Stimulated activated CD8-positive, alpha-beta memory T cell treated with anti-CD3 and anti-CD28 coated beads, Interleukin-4, amount 100 ng/mL, for 48 hours (primary cell): Measurements from ENCODE around the gene ALKBH3.

Experiments used
- DNase-seq: peaks from one replicate; pipeline ENCODE4 v3.0.0-alpha.2; 2020

Gene ALKBH3

GRCh38 chr11:43880640-43881159 lies at the start of gene ALKBH3:
Gene ALKBH3 (plus strand): TSS chr11:43880831. CDS start chr11:43882653, 1,822 bp downstream.
- DNase-seq = peak; percentile 95

- peak; percentile 65 for DNase-seq
Observed at GRCh38 chr11:43830928-43831440, 49.6 kb upstream of the ALKBH3 start.

GRCh38 chr11:43832536-43832935 lies 48.1 kb upstream of the ALKBH3 start:
- DNase-seq = no peak

GRCh38 chr11:43833657-43834073 lies 47.0 kb upstream of the ALKBH3 start:
- DNase-seq = no peak

- no peak for DNase-seq
Observed at GRCh38 chr11:43834286-43834685, 46.3 kb upstream of the ALKBH3 start.

- DNase-seq = no peak
Observed at GRCh38 chr11:43835104-43835503, 45.5 kb upstream of the ALKBH3 start.

- DNase-seq = no peak
Observed at GRCh38 chr11:43837879-43838278, 42.8 kb upstream of the ALKBH3 start.

GRCh38 chr11:43842021-43842420 lies 38.6 kb upstream of the ALKBH3 start:
- DNase-seq = no peak

GRCh38 chr11:43845816-43846215 lies 34.8 kb upstream of the ALKBH3 start:
- DNase-seq = no peak

- peak; percentile 77 for DNase-seq
Observed at GRCh38 chr11:43852057-43852636, 28.5 kb upstream of the ALKBH3 start.

GRCh38 chr11:43853781-43854180 lies 26.9 kb upstream of the ALKBH3 start:
- no peak for DNase-seq

GRCh38 chr11:43856993-43857392 lies 23.6 kb upstream of the ALKBH3 start:
- DNase-seq = no peak

GRCh38 chr11:43861141-43861540 lies 19.5 kb upstream of the ALKBH3 start:
- DNase-seq = no peak

GRCh38 chr11:43866520-43866919 lies 14.1 kb upstream of the ALKBH3 start:
- no peak for DNase-seq

GRCh38 chr11:43866969-43867368 lies 13.7 kb upstream of the ALKBH3 start:
- no peak for DNase-seq

GRCh38 chr11:43868852-43869567 lies 11.6 kb upstream of the ALKBH3 start:
- DNase-seq = peak; percentile 45

GRCh38 chr11:43871051-43871450 lies 9.6 kb upstream of the ALKBH3 start:
- DNase-seq = no peak

GRCh38 chr11:43872995-43873394 lies 7.6 kb upstream of the ALKBH3 start:
- no peak for DNase-seq

- DNase-seq = no peak
Observed at GRCh38 chr11:43874078-43874477, 6.6 kb upstream of the ALKBH3 start.

GRCh38 chr11:43874738-43875137 lies 5.9 kb upstream of the ALKBH3 start:
- no peak for DNase-seq

- no peak for DNase-seq
Observed at GRCh38 chr11:43879789-43880639, 617 bp upstream of the ALKBH3 start.

- no peak for DNase-seq
Observed at GRCh38 chr11:43892851-43893250, 12.2 kb downstream of the ALKBH3 start.

- DNase-seq = no peak
Observed at GRCh38 chr11:43894546-43894945, 13.9 kb downstream of the ALKBH3 start.
